GM20000 (cell line): ENCODE results near the gene KCNK1.

Source experiments
- DNase-seq: peaks from one replicate; pipeline ENCODE4 v3.0.0; 2012; ENCODE audit warnings: low spot score
- CTCF ChIP-seq: IDR thresholded peaks from 2 replicates; pipeline ENCODE4 v1.5.1; 2012; ENCODE audit warnings: mild to moderate bottlenecking, control low read depth; ENCODE audit errors: extremely low read depth, missing control alignments

The KCNK1 gene

DNA sequence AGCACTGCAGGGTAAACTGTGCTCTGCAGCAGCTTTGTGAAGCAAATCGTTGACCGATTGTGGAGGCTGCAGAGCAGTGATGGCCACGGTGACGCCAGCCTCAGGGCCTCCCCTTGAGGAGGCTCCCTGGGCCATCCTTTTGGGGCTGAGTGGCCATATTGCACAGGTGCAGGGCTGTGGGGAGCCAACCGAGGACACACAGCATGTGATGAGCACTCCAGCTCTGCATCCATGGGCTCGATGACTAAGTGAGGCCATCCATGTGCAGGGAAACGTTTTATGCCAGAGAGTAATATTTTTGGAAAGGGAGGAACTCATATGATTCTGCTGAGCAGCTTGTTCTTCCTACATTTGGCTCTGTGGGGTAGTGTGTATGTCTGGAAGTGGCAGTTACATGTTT lies 24.6 kb downstream of the KCNK1 start:
- DNase-seq = no peak
- TF ChIP-seq CTCF = no peak

- DNase-seq = no peak
- TF ChIP-seq CTCF = no peak
These were observed 25.7 kb downstream of the KCNK1 start for GRCh38 chr1:233639611-233640010.

- no peak for TF ChIP-seq CTCF
- no peak for DNase-seq
These were observed 26.3 kb downstream of the KCNK1 start for GRCh38 chr1:233640179-233640578.

GRCh38 chr1:233641029-233641428 lies 27.1 kb downstream of the KCNK1 start:
- no peak for DNase-seq

DNA sequence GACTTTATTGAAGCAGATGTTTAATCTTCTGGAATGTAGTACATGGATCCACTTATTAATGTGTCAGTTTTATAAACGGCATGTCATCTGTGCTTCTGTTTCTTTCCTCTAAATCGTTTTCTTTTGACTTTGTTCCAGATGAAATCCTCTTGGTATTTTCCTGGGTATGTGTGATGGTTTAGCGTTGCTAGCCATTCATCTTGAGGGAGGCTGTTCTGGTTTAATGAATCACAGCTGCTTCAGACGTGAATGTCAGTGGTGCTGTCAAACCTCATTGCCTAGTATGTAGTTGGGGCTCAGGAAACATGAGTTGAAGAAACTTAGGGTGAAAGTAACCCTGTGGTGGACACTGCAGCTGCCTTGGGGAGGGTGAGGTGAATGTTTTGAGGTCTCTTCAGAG lies 33.2 kb downstream of the KCNK1 start:
- TF ChIP-seq CTCF = no peak
- DNase-seq = no peak

More at GRCh38 chr1:233641029-233641428, 27.1 kb downstream of the KCNK1 start:
- no peak for TF ChIP-seq CTCF

- TF ChIP-seq CTCF = no peak
These were observed 33.7 kb downstream of the KCNK1 start for GRCh38 chr1:233647636-233648035.

DNA sequence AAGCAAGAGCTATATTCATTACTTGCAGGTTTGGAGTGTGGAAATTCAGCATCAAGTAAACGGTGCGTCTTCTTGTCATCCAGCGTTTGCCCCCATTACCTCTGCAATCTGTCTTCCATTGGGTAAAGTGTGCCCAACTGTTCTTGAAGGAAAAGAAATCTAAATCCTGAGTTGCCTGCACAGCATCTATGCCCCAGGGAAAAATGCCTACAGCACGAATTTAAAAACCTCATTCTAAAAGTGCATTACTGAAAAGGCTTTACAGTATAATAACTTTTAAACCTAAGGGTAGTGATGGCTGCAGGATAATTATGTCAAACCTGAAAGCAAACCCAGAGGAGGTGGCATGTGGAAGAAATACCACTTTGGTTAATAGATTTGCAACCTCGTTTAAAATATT lies 37.2 kb downstream of the KCNK1 start:
- TF ChIP-seq CTCF = no peak
- no peak for DNase-seq

More at GRCh38 chr1:233647636-233648035, 33.7 kb downstream of the KCNK1 start:
- no peak for DNase-seq
